Measurements from ENCODE around the gene EML5.

- TF ChIP-seq CTCF (IDR thresholded peaks at IDR 0.05; ENCODE audit: extremely low read depth in 1 of 2, insufficient read depth in 1 of 2, low read depth in 1 of 2, low read length in 2 of 2) (no peak), MAX (IDR thresholded peaks at IDR 0.05; ENCODE audit: insufficient read depth, insufficient read length) (no peak), MYC (IDR thresholded peaks at IDR 0.05; ENCODE audit: low read depth, low read length) (no peak), JUN (IDR thresholded peaks at IDR 0.05; ENCODE audit: borderline replicate concordance, insufficient read depth, insufficient read length, low read depth) (no peak)
These were observed 42.9 kb upstream of the EML5 start for GRCh38 chr14:88835661-88836060.

Data from endothelial cell of umbilical vein (primary cell).